ENCODE results near the gene SLAMF6.
"Not testable (repeated sequence)": the region's sequence is repeated elsewhere in the genome, so short reads cannot be mapped to it uniquely, and the experiment has no call there.

- not testable (repeated sequence) for TF ChIP-seq POLR2AphosphoS5 (IDR thresholded peaks at IDR 0.05); CTCF (IDR thresholded peaks at IDR 0.05); POLR2A (IDR thresholded peaks at IDR 0.05; ENCODE audit: low read depth)
These were observed 39.7 kb upstream of the SLAMF6 start for GRCh38 chr1:160562745-160563144.

Measured in esophagus muscularis mucosa (tissue), 3 donors.